HL-60 (cell line): ENCODE data around the gene MAP7.
"Not testable (repeated sequence)": the region's sequence is repeated elsewhere in the genome, so short reads cannot be mapped to it uniquely, and the experiment has no call there.

Source experiments
- DNase-seq, 2 experiments: peaks; one replicate each; pipeline ENCODE4 v3.0.0-alpha.2; 2010 to 2020; ENCODE audit warnings: low read depth in 1 of 2, low spot score in 1 of 2
- H3K27ac ChIP-seq: fragments of 250-450 bp; sonication (Bioruptor Pico); replicated peaks from 2 replicates; pipeline ENCODE4 v1.5.1; 2020; ENCODE audit warnings: mild to moderate bottlenecking, moderate library complexity
- H3K27me3 ChIP-seq: fragments of 250-450 bp; sonication (Bioruptor Pico); 2 replicates; pipeline ENCODE4 v1.5.1; 2021; ENCODE audit warnings: mild to moderate bottlenecking, moderate library complexity; ENCODE audit not compliant: insufficient read depth, poor library complexity, severe bottlenecking
- H3K4me3 ChIP-seq: replicated peaks from 2 replicates; pipeline ENCODE4 v1.5.1; 2011; ENCODE audit warnings: mild to moderate bottlenecking, control low read depth, low read length; ENCODE audit not compliant: insufficient read depth
- CTCF ChIP-seq: IDR thresholded peaks from one replicate; pipeline ENCODE4 v1.5.1; 2011; ENCODE audit warnings: low read length, control low read depth, inconsistent platforms; ENCODE audit not compliant: insufficient read depth
- GABPA ChIP-seq: IDR thresholded peaks from 2 replicates; pipeline ENCODE4 v1.6.1; 2012; ENCODE audit warnings: low read depth
- POLR2AphosphoS5 ChIP-seq: IDR thresholded peaks from 2 replicates; pipeline ENCODE4 v1.6.1; 2012; ENCODE audit warnings: low read depth
- REST ChIP-seq: IDR thresholded peaks from 2 replicates; pipeline ENCODE4 v1.6.1; 2012; ENCODE audit warnings: low read depth; ENCODE audit not compliant: insufficient replicate concordance
- SPI1 ChIP-seq: IDR thresholded peaks from 2 replicates; pipeline ENCODE4 v1.6.1; 2012; ENCODE audit warnings: low read depth, mild to moderate bottlenecking, borderline replicate concordance

The MAP7 gene

GRCh38 chr6:136387316-136387715, 162.9 kb downstream of the MAP7 start:
- TF ChIP-seq SPI1: no peak
- TF ChIP-seq REST: no peak
- TF ChIP-seq POLR2AphosphoS5: no peak
- TF ChIP-seq CTCF: no peak
- TF ChIP-seq GABPA: no peak
- no peak for DNase-seq

GRCh38 chr6:136383268-136383937, 166.8 kb downstream of the MAP7 start:
- DNase-seq: no peak
- Histone ChIP-seq H3K4me3 (no peak overlapping the region), H3K27ac (no peak overlapping the region), H3K27me3 (no peaks in the 10 kb centered on the region)
- TF ChIP-seq REST (no peak), GABPA (no peak), POLR2AphosphoS5 (no peak)

More at GRCh38 chr6:136387316-136387715, 162.9 kb downstream of the MAP7 start:
- Histone ChIP-seq H3K4me3 (no peak overlapping the region), H3K27ac (no peak overlapping the region), H3K27me3 (no peaks in the 10 kb centered on the region)

GRCh38 chr6:136382676-136383252, 167.5 kb downstream of the MAP7 start:
- H3K27ac ChIP-seq: no peak overlapping the region
- no peak overlapping the region for H3K4me3 ChIP-seq
- H3K27me3 ChIP-seq: no peaks in the 10 kb centered on the region
- no peak for TF ChIP-seq POLR2AphosphoS5
- TF ChIP-seq CTCF: no peak
- no peak for TF ChIP-seq SPI1
- DNase-seq: no peak

GRCh38 chr6:136378888-136379287, 171.3 kb downstream of the MAP7 start:
- no peak overlapping the region for H3K27ac ChIP-seq
- no peak for DNase-seq
- no peak for TF ChIP-seq GABPA
- no peak for TF ChIP-seq REST
- TF ChIP-seq CTCF: no peak
- TF ChIP-seq POLR2AphosphoS5: no peak
- TF ChIP-seq SPI1: no peak

GRCh38 chr6:136375836-136376235, 174.4 kb downstream of the MAP7 start:
- not testable (repeated sequence) for H3K27me3 ChIP-seq, DNase-seq

More at GRCh38 chr6:136378888-136379287, 171.3 kb downstream of the MAP7 start:
- Histone ChIP-seq H3K27me3 (no peaks in the 10 kb centered on the region), H3K4me3 (no peak overlapping the region)

More at GRCh38 chr6:136375836-136376235, 174.4 kb downstream of the MAP7 start:
- H3K27ac ChIP-seq, H3K4me3 ChIP-seq: not testable (repeated sequence)
